ENCODE data around the gene TJP2.

TJP2 gene

GRCh38 chr9:69283003-69283402 lies 108.9 kb downstream of the TJP2 start:
- TF ChIP-seq, protein P1, sequence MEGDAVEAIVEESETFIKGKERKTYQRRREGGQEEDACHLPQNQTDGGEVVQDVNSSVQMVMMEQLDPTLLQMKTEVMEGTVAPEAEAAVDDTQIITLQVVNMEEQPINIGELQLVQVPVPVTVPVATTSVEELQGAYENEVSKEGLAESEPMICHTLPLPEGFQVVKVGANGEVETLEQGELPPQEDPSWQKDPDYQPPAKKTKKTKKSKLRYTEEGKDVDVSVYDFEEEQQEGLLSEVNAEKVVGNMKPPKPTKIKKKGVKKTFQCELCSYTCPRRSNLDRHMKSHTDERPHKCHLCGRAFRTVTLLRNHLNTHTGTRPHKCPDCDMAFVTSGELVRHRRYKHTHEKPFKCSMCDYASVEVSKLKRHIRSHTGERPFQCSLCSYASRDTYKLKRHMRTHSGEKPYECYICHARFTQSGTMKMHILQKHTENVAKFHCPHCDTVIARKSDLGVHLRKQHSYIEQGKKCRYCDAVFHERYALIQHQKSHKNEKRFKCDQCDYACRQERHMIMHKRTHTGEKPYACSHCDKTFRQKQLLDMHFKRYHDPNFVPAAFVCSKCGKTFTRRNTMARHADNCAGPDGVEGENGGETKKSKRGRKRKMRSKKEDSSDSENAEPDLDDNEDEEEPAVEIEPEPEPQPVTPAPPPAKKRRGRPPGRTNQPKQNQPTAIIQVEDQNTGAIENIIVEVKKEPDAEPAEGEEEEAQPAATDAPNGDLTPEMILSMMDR (conservative IDR thresholded peaks at IDR 0.05; ENCODE audit: low read depth, low read length): no peak
- no peaks in the 10 kb centered on the region for H3K79me2 ChIP-seq (ENCODE audit: insufficient read depth, low read depth)
- H3K4me3 ChIP-seq (IDR thresholded peaks at IDR 0.05; ENCODE audit: insufficient read depth, low read depth, low read length): no peak overlapping the region
- no peaks in the 10 kb centered on the region for H3K27me3 ChIP-seq (ENCODE audit: insufficient read depth, low read depth)
- H3K9ac ChIP-seq: no peak overlapping the region
- H3K36me3 ChIP-seq (ENCODE audit: insufficient read depth): no peaks in the 10 kb centered on the region
- H3K27ac ChIP-seq: no peak overlapping the region
- no peaks in the 10 kb centered on the region for H3K4me1 ChIP-seq (ENCODE audit: low read depth, poor library complexity, severe bottlenecking)
- H2AFZ ChIP-seq (ENCODE audit: low read depth): no peak overlapping the region
- no peak overlapping the region for H3K4me2 ChIP-seq
- H4K20me1 ChIP-seq (ENCODE audit: insufficient read depth): no peaks in the 10 kb centered on the region

- H3K9ac ChIP-seq: no peak overlapping the region
These were observed 118.0 kb downstream of the TJP2 start for GRCh38 chr9:69292078-69292477.

GRCh38 chr9:69293156-69293555 lies 119.1 kb downstream of the TJP2 start:
- H3K27ac ChIP-seq: no peak overlapping the region
- TF ChIP-seq, protein P1 (conservative IDR thresholded peaks at IDR 0.05; ENCODE audit: low read depth, low read length): no peak
- no peaks in the 10 kb centered on the region for H3K4me1 ChIP-seq (ENCODE audit: low read depth, poor library complexity, severe bottlenecking)
- no peaks in the 10 kb centered on the region for H3K36me3 ChIP-seq (ENCODE audit: insufficient read depth)
- no peaks in the 10 kb centered on the region for H3K79me2 ChIP-seq (ENCODE audit: insufficient read depth, low read depth)
- H3K4me3 ChIP-seq (IDR thresholded peaks at IDR 0.05; ENCODE audit: insufficient read depth, low read depth, low read length): no peak overlapping the region
- no peak overlapping the region for H2AFZ ChIP-seq (ENCODE audit: low read depth)
- no peak overlapping the region for H3K9ac ChIP-seq
- H4K20me1 ChIP-seq (ENCODE audit: insufficient read depth): no peaks in the 10 kb centered on the region
- no peaks in the 10 kb centered on the region for H3K27me3 ChIP-seq (ENCODE audit: insufficient read depth, low read depth)
- no peak overlapping the region for H3K4me2 ChIP-seq

More at GRCh38 chr9:69292078-69292477, 118.0 kb downstream of the TJP2 start:
- Histone ChIP-seq H3K4me2 (no peak overlapping the region), H3K79me2 (ENCODE audit: insufficient read depth, low read depth) (no peaks in the 10 kb centered on the region), H3K27me3 (ENCODE audit: insufficient read depth, low read depth) (no peaks in the 10 kb centered on the region), H3K36me3 (ENCODE audit: insufficient read depth) (no peaks in the 10 kb centered on the region), H2AFZ (ENCODE audit: low read depth) (no peak overlapping the region), H3K4me3 (IDR thresholded peaks at IDR 0.05; ENCODE audit: insufficient read depth, low read depth, low read length) (no peak overlapping the region), H3K4me1 (ENCODE audit: low read depth, poor library complexity, severe bottlenecking) (no peaks in the 10 kb centered on the region), H4K20me1 (ENCODE audit: insufficient read depth) (no peaks in the 10 kb centered on the region), H3K27ac (no peak overlapping the region)
- TF ChIP-seq, protein P1 (conservative IDR thresholded peaks at IDR 0.05; ENCODE audit: low read depth, low read length): no peak

DNA sequence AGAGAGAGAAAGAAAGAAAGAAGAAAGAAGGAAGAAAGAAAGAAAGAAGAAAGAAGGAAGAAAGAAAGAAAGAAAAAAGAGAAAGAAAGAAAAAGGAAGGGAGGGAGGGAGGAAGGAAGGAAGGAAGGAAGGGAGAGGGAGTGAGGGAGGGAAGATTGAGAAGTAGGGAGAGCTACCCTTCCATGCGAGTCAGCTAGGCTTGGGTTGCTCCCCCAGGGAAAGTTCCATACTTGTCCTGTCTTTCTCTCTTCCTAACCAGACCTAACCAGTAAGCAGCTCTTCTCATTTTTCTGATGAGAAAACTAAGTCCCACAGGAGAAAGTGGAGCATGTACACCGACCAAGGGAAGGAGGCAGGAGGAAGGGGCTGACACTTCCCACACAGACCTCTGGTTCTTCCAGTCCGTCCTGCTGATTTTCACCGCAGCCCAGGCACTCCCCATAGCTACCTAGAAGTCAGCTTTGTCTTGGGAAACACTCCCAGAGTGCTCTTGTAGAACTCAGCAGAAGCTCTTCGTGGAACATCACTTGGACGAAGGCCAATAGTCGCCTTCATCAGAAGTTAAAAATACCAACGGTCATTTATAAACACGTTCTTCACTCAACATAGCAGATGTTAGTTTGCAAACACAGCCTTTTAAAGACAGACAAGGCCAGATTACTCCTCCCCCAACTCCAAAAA lies 121.9 kb downstream of the TJP2 start:
- Histone ChIP-seq H3K27me3 (ENCODE audit: insufficient read depth, low read depth) (no peaks in the 10 kb centered on the region), H3K4me2 (no peak overlapping the region), H4K20me1 (ENCODE audit: insufficient read depth) (no peaks in the 10 kb centered on the region), H3K36me3 (ENCODE audit: insufficient read depth) (no peaks in the 10 kb centered on the region), H3K79me2 (ENCODE audit: insufficient read depth, low read depth) (no peaks in the 10 kb centered on the region), H3K27ac (no peak overlapping the region), H3K9ac (no peak overlapping the region), H2AFZ (ENCODE audit: low read depth) (no peak overlapping the region), H3K4me3 (IDR thresholded peaks at IDR 0.05; ENCODE audit: insufficient read depth, low read depth, low read length) (no peak overlapping the region), H3K4me1 (ENCODE audit: low read depth, poor library complexity, severe bottlenecking) (no peaks in the 10 kb centered on the region)
- TF ChIP-seq, protein P1 (conservative IDR thresholded peaks at IDR 0.05; ENCODE audit: low read depth, low read length): no peak

Data from KMS-11 (cell line).